DOHH2 (cell line): ENCODE results near the gene RNF133.

Experiments used
- EZH2phosphoT487 ChIP-seq: fragments of 200-600 bp; sonication (generic); IDR thresholded peaks from 2 replicates; pipeline ENCODE4 v1.6.1; 2017; ENCODE audit warnings: borderline replicate concordance, mild to moderate bottlenecking, antibody characterized with exemption, low read length, moderate library complexity, mixed read lengths
- TF ChIP-seq, protein P1 (sequence below): fragments of 200-600 bp; sonication (generic); IDR thresholded peaks from one replicate; pipeline ENCODE4 v1.5.1; 2014; ENCODE audit warnings: antibody characterized with exemption, mild to moderate bottlenecking, low read depth, low read length; ENCODE audit not compliant: poor library complexity, severe bottlenecking

- TF ChIP-seq, protein P1, sequence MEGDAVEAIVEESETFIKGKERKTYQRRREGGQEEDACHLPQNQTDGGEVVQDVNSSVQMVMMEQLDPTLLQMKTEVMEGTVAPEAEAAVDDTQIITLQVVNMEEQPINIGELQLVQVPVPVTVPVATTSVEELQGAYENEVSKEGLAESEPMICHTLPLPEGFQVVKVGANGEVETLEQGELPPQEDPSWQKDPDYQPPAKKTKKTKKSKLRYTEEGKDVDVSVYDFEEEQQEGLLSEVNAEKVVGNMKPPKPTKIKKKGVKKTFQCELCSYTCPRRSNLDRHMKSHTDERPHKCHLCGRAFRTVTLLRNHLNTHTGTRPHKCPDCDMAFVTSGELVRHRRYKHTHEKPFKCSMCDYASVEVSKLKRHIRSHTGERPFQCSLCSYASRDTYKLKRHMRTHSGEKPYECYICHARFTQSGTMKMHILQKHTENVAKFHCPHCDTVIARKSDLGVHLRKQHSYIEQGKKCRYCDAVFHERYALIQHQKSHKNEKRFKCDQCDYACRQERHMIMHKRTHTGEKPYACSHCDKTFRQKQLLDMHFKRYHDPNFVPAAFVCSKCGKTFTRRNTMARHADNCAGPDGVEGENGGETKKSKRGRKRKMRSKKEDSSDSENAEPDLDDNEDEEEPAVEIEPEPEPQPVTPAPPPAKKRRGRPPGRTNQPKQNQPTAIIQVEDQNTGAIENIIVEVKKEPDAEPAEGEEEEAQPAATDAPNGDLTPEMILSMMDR: no peak
- no peak for TF ChIP-seq EZH2phosphoT487
Observed at GRCh38 chr7:122699017-122699416, at the start of gene RNF133.
